CD14-positive monocyte (primary cell): ENCODE data around the gene RNF220. TPM values are rescaled to one million over a fixed set of nuclear protein-coding genes. Genes with fewer than 3 reads are reported as not detected.

Experiments used
- DNase-seq, 3 donors: peaks; one replicate each; pipeline ENCODE4 v3.0.0-alpha.2; 2011 to 2022
- H2AFZ ChIP-seq: 2 replicates; pipeline ENCODE4 v1.6.0; 2012; ENCODE audit warnings: mild to moderate bottlenecking, low read depth, low read length, inconsistent platforms; ENCODE audit not compliant: insufficient read depth, poor library complexity, severe bottlenecking
- H3K27ac ChIP-seq, 2 donors: 1 replicate in 1 of 2; 2 replicates in 1 of 2; pipeline ENCODE4 v1.5.1; 2012 to 2013; ENCODE audit warnings: low read length in 2 of 2, control low read depth in 1 of 2, inconsistent platforms in 1 of 2, low read depth in 1 of 2, mild to moderate bottlenecking in 1 of 2
- H3K27me3 ChIP-seq, 2 donors: one replicate each; pipeline versions ENCODE4 v1.6.0 to v1.6.1; 2011 to 2013; ENCODE audit warnings: low read length in 2 of 2; ENCODE audit not compliant: control insufficient read depth in 2 of 2, insufficient read depth in 2 of 2
- H3K36me3 ChIP-seq, 2 donors: replicated peaks in 1 of 2; 1 replicate in 1 of 2; 2 replicates in 1 of 2; pipeline versions ENCODE4 v1.5.1 to v1.6.1; 2012 to 2013; ENCODE audit warnings: low read length in 2 of 2, control low read depth in 1 of 2, inconsistent platforms in 1 of 2, mild to moderate bottlenecking in 1 of 2; ENCODE audit not compliant: insufficient read depth in 2 of 2, control insufficient read depth in 1 of 2
- H3K4me1 ChIP-seq, 2 donors: 1 replicate in 1 of 2; 2 replicates in 1 of 2; pipeline versions ENCODE4 v1.5.1 to v1.6.1; 2012 to 2013; ENCODE audit warnings: low read length in 2 of 2, control low read depth in 1 of 2, inconsistent platforms in 1 of 2, mild to moderate bottlenecking in 1 of 2, moderate library complexity in 1 of 2; ENCODE audit not compliant: insufficient read depth in 2 of 2, control insufficient read depth in 1 of 2
- H3K4me2 ChIP-seq: replicated peaks from 2 replicates; pipeline ENCODE3; 2012; ENCODE audit warnings: low read length, moderate library complexity, mild to moderate bottlenecking; ENCODE audit not compliant: poor library complexity, severe bottlenecking; ENCODE audit errors: extremely low read depth
- H3K4me3 ChIP-seq, 3 experiments: fragments of 200-600 bp in 1 of 3; sonication (generic) in 1 of 3; replicated peaks in 1 of 3; 1 replicate in 2 of 3; 2 replicates in 1 of 3; pipeline ENCODE4 v1.5.1; 2011 to 2013; ENCODE audit warnings: low read length in 3 of 3, mild to moderate bottlenecking in 3 of 3, control low read depth in 2 of 3, low read depth in 2 of 3, inconsistent platforms in 1 of 3, moderate library complexity in 1 of 3
- H3K79me2 ChIP-seq: 2 replicates; pipeline ENCODE4 v1.6.0; 2012; ENCODE audit warnings: mild to moderate bottlenecking, control low read depth, inconsistent platforms, low read length, moderate library complexity; ENCODE audit not compliant: insufficient read depth
- H3K9ac ChIP-seq: 2 replicates; pipeline ENCODE4 v1.6.0; 2017; ENCODE audit warnings: low read length, mild to moderate bottlenecking; ENCODE audit not compliant: insufficient read depth, poor library complexity, severe bottlenecking
- H3K9me3 ChIP-seq, 2 donors: replicated peaks in 1 of 2; 1 replicate in 1 of 2; 2 replicates in 1 of 2; pipeline versions ENCODE4 v1.5.1 to v1.6.1; 2012 to 2013; ENCODE audit warnings: low read length in 2 of 2, control low read depth in 1 of 2; ENCODE audit not compliant: control insufficient read depth in 1 of 2, insufficient read depth in 1 of 2
- H4K20me1 ChIP-seq: 2 replicates; pipeline ENCODE4 v1.6.0; 2012; ENCODE audit warnings: mild to moderate bottlenecking, low read length, control low read depth, moderate library complexity; ENCODE audit not compliant: insufficient read depth
- H3K27ac Mint-ChIP-seq, 7 donors: one replicate each; pipeline ENCODE4 v1.8.0; 2020; ENCODE audit warnings: mild to moderate bottlenecking in 7 of 7, mixed read lengths in 7 of 7, moderate library complexity in 6 of 7, inconsistent platforms in 2 of 7
- H3K27me3 Mint-ChIP-seq, 3 donors: one replicate each; pipeline ENCODE4 v1.8.0; 2021 to 2022; ENCODE audit warnings: low read depth in 3 of 3, mild to moderate bottlenecking in 3 of 3, mixed read lengths in 3 of 3, moderate library complexity in 3 of 3, inconsistent platforms in 1 of 3
- H3K36me3 Mint-ChIP-seq, 2 donors: one replicate each; pipeline ENCODE4 v1.8.0; 2020; ENCODE audit warnings: mixed read lengths in 2 of 2, inconsistent platforms in 1 of 2, mild to moderate bottlenecking in 1 of 2
- H3K4me1 Mint-ChIP-seq: one replicate; pipeline ENCODE4 v1.8.0; 2020; ENCODE audit warnings: mild to moderate bottlenecking, mixed read lengths
- H3K4me3 Mint-ChIP-seq, 2 donors: one replicate each; pipeline ENCODE4 v1.8.0; 2020; ENCODE audit warnings: mild to moderate bottlenecking in 2 of 2, mixed read lengths in 2 of 2, moderate library complexity in 1 of 2
- H3K9me3 Mint-ChIP-seq, 7 donors: one replicate each; pipeline ENCODE4 v1.8.0; 2020 to 2022; ENCODE audit warnings: mixed read lengths in 7 of 7, mild to moderate bottlenecking in 6 of 7, moderate library complexity in 6 of 7, inconsistent platforms in 2 of 7
- WGBS: methylation state at CpG from one replicate; pipeline ENCODE4 v1.1.5; 2013; ENCODE audit warnings: missing lambda C conversion rate; ENCODE audit not compliant: insufficient coverage; 5-methylcytosine and 5-hydroxymethylcytosine counted together
- intact Hi-C, 2 donors: fragments of 100-400 bp; cut with micrococcal nuclease; formaldehyde crosslinking; loops; one replicate each; pipeline versions ENCODE4 v1.15.0 to v1.15.1; 2023
- polyA plus RNA-seq, 3 donors: library from polyadenylated mRNA; depleted of rRNA in 1 of 3; unstranded in 2 of 3; stranded (reverse) in 1 of 3; fragments of 300-500 nt in 2 of 3; fragments of >200 nt in 1 of 3; fragmentation: Illumina TruSeq in 2 of 3; gene quantifications; 1 replicate in 2 of 3; 2 replicates in 1 of 3; pipeline ENCODE4 v1.2.3, GENCODE V29; 2012 to 2021
- TF ChIP-seq, protein P1 (sequence below): fragments of 200-600 bp; IDR thresholded peaks from one replicate; pipeline ENCODE4 v1.8.0; 2022; ENCODE audit warnings: antibody characterized with exemption, mild to moderate bottlenecking

The RNF220 gene
- polyA plus RNA-seq, 3 donors: 39.4 to 133 (median 49.4) TPM

GRCh38 chr1:44569491-44569890 lies 164.4 kb downstream of the RNF220 start:
- 94% methylated on average over 4 of the region's 4 CpGs for WGBS
- TF ChIP-seq, protein P1, sequence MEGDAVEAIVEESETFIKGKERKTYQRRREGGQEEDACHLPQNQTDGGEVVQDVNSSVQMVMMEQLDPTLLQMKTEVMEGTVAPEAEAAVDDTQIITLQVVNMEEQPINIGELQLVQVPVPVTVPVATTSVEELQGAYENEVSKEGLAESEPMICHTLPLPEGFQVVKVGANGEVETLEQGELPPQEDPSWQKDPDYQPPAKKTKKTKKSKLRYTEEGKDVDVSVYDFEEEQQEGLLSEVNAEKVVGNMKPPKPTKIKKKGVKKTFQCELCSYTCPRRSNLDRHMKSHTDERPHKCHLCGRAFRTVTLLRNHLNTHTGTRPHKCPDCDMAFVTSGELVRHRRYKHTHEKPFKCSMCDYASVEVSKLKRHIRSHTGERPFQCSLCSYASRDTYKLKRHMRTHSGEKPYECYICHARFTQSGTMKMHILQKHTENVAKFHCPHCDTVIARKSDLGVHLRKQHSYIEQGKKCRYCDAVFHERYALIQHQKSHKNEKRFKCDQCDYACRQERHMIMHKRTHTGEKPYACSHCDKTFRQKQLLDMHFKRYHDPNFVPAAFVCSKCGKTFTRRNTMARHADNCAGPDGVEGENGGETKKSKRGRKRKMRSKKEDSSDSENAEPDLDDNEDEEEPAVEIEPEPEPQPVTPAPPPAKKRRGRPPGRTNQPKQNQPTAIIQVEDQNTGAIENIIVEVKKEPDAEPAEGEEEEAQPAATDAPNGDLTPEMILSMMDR: no peak
- intact Hi-C loops: no loop called here
- no peak overlapping the region for H3K9ac ChIP-seq
- H3K4me1 ChIP-seq: no peaks in the 10 kb centered on the region
- Mint-ChIP-seq H3K27ac (no peak overlapping the region), H3K9me3 (no peaks in the 10 kb centered on the region), H3K4me1 (no peaks in the 10 kb centered on the region), H3K27me3 (peaks cover 0 to 6% (median 0%) of the 10 kb centered on the region in 3 donors), H3K36me3 (no peaks in the 10 kb centered on the region), H3K4me3 (peak overlapping the region in 1 of 2 donors; percentile 17)
- H3K4me2 ChIP-seq: no peak overlapping the region
- no peaks in the 10 kb centered on the region for H3K79me2 ChIP-seq
- no peak for DNase-seq
- no peak overlapping the region for H3K4me3 ChIP-seq
- no peaks in the 10 kb centered on the region for H3K36me3 ChIP-seq
- H3K27me3 ChIP-seq: no peaks in the 10 kb centered on the region
- no peak overlapping the region for H2AFZ ChIP-seq
- no peaks in the 10 kb centered on the region for H3K9me3 ChIP-seq
- H4K20me1 ChIP-seq: no peaks in the 10 kb centered on the region
- H3K27ac ChIP-seq: no peak overlapping the region

- no peaks in the 10 kb centered on the region for H3K36me3 Mint-ChIP-seq
- no peak overlapping the region for H3K27ac Mint-ChIP-seq
- Histone ChIP-seq H3K4me1 (no peaks in the 10 kb centered on the region), H4K20me1 (no peaks in the 10 kb centered on the region), H3K27me3 (no peaks in the 10 kb centered on the region), H3K4me2 (no peak overlapping the region), H3K79me2 (no peaks in the 10 kb centered on the region), H3K9me3 (no peaks in the 10 kb centered on the region), H3K9ac (no peak overlapping the region), H2AFZ (peak overlapping the region; percentile 8), H3K27ac (no peak overlapping the region), H3K4me3 (no peak overlapping the region), H3K36me3 (no peaks in the 10 kb centered on the region)
- peak in 2 of 3 donors; percentile 17 to 23 for DNase-seq
- intact Hi-C loops: no loop called here
- peaks cover 0 to 4% (median 0%) of the 10 kb centered on the region in 3 donors for H3K27me3 Mint-ChIP-seq
- H3K4me3 Mint-ChIP-seq: no peak overlapping the region
- TF ChIP-seq, protein P1: peak; percentile 66
- H3K9me3 Mint-ChIP-seq: no peaks in the 10 kb centered on the region
- H3K4me1 Mint-ChIP-seq: no peaks in the 10 kb centered on the region
- WGBS: 90% methylated on average over 2 of the region's 5 CpGs
Observed at GRCh38 chr1:44571712-44572571, 166.9 kb downstream of the RNF220 start.
